GM19463 (cell line): ENCODE measurements around the gene CD151.
A peak's percentile ranks its signal among the peaks of the same experiment; 100 is the strongest.

ENCODE experiments used
- ATAC-seq: cut with Tn5 transposase; IDR thresholded peaks from one replicate; pipeline ENCODE4 v1.9.1; 2021; ENCODE audit warnings: mild to moderate bottlenecking, moderate library complexity; ENCODE audit not compliant: unreplicated experiment

The CD151 gene

DNA sequence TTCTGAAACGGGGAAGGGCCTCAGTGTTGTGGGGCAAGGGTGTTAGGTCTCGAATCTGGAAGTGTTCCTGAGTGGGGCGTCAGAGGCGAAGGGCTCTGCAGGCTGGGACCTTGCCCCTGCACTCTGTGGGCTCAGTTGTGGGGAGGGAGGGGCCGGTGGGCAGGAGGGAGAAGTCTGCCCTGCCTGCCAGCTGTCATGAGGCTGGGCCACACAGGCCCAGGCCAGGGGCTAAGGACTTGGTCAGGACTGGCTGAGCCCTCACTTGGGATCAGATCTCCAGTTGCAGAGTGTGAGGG is 4.9 kb upstream of the CD151 start, which contains the start of gene CRACR2B:
Gene CRACR2B, plus strand, starts transcription at position 23 of the 296 bp plus-strand sequence. CDS start 689 bp downstream, outside the sequence.
- no peak for ATAC-seq

DNA sequence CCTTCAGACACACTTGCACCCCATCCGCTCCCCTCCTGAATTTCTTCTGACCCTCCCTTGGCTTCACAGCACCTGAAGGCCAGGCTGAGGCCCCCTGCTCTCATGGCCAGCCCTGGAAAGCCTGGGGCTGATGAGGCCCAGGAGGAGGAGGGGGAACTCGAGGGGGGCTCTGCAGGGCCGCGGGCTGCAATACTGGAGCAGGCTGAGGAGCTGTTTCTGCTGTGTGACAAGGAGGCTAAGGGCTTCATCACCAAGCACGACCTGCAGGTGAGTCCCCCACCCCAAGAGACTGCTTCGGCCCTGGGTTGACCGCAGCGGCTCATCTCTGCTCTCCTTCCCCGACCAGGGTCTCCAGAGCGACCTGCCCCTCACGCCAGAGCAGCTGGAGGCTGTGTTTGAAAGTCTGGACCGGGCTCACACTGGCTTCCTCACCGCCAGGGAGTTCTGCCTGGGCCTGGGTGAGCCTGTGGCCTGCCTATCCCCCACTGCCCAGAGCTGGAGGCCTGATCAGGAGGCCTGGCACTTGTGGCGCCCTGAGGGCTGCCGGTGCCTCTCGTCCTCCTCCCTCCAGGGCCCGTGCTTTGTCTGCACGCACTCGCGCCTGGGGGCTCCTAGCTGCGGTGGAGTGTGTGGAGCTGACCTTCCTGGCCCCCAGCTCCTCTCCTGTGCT is 4.1 kb upstream of the CD151 start:
- ATAC-seq: no peak

DNA sequence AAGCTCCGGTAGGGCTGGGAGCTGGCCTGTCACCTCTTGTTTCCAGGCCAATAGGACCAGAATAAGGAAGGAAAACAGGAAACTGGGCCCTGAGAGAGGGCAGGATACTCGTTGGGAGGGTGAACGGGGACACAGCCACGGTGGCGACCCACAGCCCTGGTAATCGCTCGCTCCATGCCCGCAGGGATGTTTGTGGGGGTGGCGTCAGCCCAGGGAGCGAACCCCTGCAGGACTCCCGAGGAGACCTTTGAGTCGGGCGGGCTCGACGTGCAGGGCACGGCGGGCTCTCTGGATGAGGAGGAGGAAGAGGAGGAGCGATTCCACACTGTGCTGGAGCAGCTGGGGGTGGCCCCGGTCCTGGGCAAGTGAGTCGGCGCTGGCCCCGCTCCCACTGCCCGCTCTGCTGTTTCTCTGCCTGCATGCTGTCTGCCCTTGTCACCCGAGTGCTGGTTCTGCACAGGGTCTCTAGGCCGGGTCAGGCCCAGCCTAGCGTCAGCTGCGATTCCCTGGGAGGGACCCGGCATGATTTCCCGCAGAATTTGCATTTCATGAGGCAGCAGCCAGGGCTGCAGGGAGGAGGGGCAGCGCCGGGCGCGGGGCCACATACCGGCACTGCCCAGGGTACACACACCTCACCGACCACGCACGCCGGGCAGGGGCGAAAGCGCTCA is 3.4 kb upstream of the CD151 start:
- ATAC-seq: no peak

DNA sequence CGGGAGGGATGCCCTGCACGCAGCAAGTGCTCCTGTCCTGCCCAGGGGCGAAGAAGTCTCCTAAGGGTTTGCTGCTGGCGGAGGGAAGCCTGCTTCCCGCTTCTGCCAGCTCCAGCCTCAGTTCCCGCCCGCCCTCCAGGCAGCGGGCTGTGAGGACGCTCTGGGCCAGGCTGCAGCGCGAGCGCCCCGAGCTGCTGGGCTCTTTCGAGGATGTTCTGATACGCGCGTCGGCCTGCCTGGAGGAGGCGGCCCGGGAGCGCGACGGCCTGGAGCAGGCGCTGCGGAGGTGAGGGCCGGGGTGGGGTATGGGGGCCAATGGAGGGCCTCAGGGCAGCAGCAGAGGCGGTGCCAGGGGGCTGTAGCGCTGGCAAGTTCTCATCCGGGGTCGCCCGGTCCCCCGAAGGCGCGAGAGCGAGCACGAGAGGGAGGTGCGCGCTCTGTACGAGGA is 2.9 kb upstream of the CD151 start:
- no peak for ATAC-seq

DNA sequence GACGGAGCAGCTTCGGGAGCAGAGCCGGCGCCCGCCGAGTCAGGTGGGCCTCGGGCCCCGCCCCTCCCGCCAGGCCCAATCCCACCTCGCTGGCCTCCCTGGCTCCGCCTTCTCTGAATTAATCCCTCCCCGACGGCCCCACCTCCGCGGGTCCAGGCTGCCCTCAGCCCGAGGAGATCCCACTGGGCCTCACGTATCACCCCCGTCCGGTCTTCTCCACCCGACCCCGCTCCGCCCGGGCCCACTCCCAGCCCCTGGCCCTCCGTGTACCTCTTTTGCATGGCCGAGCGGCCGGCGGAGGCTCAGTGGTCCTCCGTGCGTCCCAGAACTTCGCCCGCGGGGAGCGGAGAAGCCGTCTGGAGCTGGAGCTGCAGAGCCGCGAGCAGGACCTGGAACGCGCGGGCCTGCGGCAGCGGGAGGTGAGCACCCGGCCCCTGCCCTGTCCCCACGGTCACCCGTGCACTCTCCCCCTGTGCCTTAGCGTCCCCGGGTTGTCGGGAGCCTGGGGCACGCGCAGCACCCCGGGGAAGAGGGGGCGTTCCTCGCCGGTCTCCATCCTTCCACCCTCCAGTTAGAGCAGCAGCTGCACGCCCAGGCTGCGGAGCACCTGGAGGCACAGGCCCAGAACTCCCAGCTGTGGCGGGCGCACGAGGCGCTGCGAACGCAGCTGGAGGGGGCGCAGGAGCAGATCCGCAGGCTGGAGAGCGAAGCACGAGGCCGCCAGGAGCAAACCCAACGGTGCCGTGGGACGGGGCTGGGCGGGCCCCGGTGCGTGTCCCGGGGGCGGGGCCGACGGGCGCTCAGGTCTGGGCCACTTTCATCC is 2.2 kb upstream of the CD151 start:
- ATAC-seq: no peak

DNA sequence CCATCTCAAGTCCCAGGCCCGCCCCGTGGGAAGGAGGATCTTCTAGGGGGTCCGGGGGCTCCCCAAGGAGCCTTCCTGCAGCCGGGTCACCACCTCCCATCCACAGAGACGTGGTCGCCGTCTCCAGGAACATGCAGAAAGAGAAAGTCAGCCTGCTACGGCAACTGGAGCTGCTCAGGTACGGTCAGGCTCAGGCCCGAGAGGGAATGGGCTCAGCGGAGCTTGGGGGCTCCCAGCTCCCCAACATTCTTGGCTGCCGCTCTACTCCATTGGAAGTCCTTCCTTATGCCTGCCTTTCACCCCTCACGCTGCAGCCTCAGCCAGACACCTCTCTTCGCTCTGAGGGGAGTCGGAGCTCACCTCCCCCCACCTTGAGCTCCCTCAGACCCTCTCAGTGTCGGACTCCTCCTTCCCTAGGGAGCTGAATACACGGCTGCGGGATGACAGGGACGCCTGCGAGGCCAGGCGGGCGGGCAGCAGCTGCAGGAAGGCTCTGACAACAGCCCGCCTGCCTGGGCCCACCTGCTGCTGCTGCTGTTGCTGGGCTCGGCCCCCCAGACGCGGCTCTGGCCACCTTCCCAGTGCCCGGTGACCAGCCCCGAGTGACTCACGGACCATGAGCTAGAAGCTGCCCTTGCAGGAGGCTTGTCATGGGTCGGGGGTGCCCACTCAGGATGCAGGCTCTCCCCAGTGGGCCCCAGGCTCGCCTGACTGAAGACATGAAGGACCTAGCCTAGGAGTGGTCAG is 1.5 kb upstream of the CD151 start:
- ATAC-seq: no peak

DNA sequence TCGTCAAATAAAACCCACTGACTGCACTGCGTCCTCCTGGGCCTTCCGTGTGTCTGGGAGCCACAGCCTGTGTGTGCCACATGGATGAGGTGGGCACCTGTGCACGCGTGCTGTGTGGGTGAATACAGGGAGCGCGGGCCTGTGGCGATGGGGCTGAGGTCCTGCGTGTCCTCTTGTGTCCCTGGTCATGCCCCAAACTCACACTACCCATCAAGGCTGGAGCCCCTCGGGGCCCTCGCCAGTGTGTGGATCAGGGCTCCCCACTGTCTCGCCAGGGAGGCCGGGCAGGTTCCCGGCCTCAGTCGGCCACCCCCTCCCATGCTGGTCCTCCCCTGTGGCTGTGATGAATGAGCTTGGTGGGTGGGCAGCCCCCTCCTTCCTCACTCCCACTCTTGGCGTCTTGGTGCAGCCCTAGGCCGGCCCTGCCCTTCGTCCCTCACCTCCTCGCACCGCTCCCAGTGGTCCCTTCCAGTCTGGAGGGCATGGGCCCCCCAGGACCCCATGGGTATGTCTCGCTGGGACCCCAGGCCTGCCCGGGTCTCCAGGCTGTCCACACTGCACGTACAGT is 707 bp upstream of the CD151 start:
- ATAC-seq: no peak

DNA sequence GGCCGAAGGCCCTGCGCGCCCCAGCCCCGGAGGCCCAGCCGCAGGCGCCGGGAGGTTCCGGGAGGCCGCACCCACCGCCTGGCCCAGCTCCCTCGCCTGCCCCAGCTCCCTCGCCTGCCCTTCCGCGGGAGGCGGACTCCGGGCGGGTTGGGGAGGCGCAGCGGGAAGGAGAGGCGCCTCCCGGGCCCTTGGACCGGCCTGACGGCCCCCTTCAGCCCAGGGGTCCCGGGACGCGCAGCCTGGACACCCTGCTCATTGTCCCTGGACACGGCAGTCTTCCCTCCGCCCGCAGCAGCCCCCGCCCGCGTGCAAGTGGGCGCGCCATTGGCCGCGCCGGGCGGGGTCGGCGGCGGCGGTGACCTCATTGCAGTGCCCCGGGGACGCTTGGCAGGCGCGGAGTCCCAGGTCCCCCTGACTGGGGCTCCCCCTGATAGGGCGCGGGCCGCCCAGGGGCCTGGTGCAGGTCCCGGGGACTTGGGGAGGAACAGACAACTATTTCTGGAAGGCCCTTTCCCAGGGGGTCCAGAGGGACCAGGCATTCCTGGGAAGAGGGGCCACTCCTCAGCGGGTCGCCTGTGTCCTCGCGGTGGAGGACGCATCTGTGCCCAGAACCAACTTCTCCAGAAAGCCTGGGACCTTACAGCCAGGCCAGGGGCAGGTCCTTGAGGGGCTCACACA is 501 bp downstream of the CD151 start:
- ATAC-seq: peak; percentile 27

DNA sequence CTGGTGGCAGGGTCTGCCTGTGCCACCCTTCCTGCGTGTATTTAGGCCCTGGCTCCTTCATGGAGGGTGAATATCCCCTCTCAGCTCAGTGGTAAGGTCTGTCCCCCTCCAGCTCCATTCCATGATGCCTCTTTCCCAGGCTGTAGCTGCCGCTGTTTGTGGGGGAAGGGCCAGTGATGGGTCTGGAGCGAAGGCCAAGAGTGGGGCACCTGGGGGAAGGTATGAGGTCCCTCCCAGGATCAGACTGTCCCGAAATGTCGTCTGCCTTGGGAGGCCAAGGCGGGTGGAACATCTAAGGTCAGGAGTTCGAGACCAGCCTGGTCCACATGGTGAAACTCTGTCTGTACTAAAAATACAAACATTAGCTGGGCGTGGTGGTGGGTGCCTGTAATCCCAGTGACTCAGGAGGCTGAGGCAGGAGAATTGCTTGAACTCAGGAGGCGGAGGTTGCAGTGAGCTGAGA is 1.1 kb downstream of the CD151 start:
- no peak for ATAC-seq

DNA sequence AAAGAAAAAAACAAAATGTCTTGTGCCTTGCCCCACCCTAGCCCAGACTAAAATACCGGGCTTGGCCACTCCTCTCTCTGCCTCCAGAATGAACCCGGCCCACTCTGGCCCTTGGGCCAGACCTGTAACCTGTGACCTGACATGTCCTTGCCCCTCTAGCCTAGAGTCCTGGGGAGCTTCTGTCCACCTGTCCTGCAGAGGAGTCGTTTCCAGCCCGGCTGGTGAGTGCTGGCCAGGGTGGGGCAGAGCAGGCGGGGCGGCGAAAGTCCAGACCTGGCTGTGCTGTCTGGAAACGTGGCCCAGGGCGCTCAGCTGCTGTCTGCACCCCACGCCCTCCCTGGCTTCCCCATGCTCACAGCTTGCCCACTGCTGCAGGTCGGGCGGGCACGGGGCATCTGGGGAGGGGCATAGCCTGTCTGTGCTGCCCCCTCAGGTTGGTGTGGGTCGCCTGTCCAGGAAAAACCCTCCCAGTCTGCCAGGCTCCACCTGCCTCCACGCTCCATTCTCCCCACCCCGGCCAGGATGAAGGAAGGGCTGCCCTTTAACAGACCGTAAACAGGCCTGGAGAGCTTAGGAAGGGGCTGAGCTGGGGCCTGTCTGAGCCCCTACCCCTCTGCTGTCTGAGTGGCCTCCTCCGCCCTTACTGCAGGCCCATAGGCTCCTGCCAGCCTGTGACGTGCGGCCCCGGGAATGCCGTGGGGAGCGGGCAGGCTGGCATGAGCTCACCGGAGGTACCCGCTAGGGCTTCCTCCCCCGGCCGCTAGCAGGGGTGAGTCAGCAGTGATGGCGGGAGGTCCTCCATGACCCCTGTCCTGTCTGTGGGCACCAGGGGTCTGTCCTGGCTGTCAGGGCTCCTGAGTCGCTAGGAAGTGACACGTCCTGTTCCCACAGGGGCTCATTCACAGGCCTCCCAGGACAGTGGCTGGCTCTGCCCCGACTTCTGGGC is 1.9 kb downstream of the CD151 start:
- ATAC-seq: no peak

DNA sequence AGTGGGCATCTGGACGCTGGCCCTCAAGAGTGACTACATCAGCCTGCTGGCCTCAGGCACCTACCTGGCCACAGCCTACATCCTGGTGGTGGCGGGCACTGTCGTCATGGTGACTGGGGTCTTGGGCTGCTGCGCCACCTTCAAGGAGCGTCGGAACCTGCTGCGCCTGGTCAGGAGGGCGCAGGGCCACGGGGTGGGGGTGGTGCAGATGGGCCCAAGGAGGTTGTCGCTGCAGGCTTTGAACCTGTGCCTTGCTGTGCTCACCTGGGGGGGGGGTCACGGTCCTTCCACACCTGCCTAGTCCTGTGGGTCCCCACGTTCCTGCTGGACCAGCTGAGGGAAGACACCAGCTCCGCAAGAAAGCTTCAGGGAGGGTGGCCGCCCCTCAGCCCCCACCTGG is 3.5 kb downstream of the CD151 start:
- ATAC-seq: no peak

DNA sequence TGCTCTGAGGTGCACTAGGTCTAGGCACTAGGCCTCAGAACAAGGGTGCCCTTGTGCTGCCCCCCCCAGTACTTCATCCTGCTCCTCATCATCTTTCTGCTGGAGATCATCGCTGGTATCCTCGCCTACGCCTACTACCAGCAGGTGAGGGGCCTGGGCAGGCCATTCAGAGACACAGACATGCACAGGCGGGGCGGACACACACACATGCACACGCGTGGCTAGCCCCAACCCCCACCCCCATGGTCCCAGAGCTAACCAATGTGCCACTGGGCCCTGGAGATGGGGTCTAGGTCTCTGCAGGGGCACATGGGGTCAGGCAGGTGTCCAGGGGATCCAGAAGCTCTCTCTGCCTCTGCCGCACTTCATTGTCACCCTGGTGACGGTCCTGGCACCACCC is 3.9 kb downstream of the CD151 start:
- no peak for ATAC-seq

DNA sequence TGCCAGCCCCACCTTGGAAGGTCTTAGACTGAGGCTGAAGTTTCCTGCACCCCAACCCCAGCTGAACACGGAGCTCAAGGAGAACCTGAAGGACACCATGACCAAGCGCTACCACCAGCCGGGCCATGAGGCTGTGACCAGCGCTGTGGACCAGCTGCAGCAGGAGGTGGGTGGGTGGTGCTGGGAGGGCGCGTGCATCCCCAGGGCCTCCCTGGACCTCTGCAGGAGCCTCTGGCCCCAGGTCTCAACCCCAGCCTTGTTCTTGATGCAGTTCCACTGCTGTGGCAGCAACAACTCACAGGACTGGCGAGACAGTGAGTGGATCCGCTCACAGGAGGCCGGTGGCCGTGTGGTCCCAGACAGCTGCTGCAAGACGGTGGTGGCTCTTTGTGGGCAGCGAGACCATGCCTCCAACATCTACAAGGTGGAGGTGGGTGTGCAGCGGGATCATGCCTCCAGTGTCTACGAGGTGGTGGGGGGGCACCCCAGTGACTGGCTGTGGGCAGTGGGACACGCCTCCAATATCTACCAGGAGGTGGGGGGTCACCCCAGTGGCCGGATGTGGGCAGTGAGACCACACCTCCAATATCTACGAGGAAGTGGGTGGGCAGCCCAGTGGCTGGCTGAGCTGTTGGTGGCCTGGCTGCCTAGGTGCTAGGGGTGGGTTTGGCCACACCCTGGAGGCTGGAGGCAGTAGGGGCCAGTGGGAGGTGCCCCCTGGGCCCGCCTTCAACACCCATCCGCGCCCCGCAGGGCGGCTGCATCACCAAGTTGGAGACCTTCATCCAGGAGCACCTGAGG is 4.6 kb downstream of the CD151 start:
- no peak for ATAC-seq

DNA sequence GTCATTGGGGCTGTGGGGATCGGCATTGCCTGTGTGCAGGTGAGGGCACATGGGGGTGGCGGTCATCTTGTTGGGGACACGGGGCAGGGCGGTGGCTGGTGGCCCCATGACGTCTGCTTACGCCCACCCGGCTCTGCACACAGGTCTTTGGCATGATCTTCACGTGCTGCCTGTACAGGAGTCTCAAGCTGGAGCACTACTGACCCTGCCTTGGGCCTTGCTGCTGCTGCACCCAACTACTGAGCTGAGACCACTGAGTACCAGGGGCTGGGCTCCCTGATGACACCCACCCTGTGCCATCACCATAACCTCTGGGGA is 5.2 kb downstream of the CD151 start:
- ATAC-seq: no peak

DNA sequence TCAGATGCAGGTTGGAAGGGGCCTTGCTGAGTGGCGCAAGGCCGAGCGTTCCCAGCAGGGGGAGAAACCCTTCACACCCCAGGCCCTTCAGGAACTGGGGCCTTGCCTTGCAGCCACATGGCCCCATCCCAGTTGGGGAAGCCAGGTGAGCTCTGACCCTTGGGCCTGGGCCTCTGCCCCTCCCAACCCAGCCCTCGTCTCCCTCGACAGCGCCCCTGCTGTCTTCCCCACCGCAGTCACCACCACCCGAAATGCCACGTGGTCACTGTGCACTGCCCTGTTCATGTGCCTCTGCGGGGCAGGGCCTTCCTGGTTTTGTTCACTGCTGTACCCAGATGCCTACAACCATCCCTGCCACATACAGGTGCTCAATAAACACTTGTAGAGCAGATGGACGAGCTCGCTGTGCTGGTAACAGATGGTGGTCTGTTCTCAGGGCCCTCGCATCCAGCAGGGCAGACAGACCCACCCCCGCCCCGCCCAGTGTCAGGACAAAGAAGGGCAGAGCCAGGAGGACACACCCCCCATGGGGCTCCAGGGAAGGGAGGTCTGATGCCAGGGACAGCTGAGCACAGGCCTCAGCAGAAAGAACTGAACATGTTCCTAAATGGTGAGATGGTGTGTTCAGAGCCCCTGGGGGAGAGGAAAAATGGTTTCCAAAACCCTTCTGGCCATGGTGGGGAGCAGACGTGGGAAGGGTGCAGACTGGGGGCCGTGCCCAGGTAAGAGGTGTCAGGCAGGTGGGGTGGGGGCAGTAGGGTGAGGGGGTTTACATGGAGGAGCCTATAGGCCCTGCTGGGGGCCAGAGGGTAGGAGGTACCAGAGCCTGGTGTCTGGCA is 5.9 kb downstream of the CD151 start:
- no peak for ATAC-seq

DNA sequence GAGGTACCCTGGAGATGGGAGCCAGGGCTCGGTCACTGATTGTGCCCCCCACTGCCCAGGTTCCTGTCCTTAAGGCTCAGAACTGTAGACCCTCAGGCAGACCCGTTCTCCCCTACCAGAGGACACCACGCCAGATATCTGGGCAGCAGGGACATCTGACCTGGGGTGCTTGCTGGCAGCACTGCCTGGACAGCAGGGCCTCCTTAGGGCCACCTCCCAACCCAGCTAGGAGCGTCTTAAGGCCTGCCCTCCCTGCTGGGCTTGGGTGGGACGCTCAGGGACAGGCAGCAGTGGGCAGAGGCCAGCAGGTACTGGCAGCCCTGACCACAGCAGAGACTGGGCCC is 6.5 kb downstream of the CD151 start:
- no peak for ATAC-seq

DNA sequence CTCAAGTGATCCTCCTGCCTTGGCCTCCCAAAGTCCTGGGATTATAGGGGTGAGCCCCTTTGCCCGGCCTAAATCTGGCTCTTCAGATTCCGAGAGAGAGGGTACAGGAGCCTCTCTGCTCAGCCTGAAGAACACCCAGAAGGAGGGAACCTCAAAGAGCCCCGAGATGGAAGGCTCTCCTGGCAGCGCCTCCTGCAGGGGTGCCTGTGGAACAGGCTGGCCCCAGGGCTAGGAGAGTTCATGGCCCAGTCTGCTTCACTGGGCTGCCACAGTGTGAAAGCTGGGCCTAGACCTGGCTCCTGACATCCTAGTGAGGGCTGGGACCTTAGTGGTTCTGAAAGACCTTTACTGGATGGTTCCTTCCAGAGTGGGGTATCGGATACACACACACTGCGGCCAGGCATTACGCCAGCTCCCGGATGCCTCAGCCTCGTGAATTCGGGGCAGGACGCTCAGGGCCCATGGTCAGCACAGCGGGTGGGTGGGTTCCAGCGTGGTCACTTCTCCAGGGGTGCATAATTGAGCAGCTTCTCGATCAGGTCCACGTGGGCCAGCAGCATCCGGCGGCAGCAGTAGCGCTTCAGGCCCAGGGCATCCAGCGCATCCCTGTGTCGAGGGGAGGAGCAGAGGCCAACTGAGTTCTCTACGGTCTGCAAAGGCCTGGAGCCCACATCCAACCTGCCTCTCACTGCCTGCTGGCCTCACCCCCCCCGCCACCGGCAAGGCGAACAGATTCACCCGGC is 7.3 kb downstream of the CD151 start:
- no peak for ATAC-seq
